Breast epithelium (tissue), 3 donors: ENCODE data around the gene PLCB3.

Source experiments
- CTCF ChIP-seq, 3 donors: fragments of 450-650 bp; IDR thresholded peaks; one replicate each; pipeline ENCODE4 v1.5.1; 2016 to 2017; ENCODE audit warnings: antibody characterized with exemption in 3 of 3, mild to moderate bottlenecking in 3 of 3, moderate library complexity in 3 of 3
- POLR2A ChIP-seq: fragments of 450-650 bp; IDR thresholded peaks from one replicate; pipeline ENCODE4 v1.6.1; 2016; ENCODE audit warnings: antibody characterized with exemption, mild to moderate bottlenecking, moderate library complexity
- POLR2AphosphoS5 ChIP-seq, 3 donors: sonication (generic); formaldehyde crosslinking; IDR thresholded peaks; one replicate each; pipeline ENCODE4 v1.6.1; 2017; ENCODE audit warnings: antibody characterized with exemption in 3 of 3

GRCh38 chr11:64245401-64245796 lies 5.9 kb upstream of the PLCB3 start:
- TF ChIP-seq CTCF (IDR thresholded peaks at IDR 0.05), result no peak
- no peak for TF ChIP-seq POLR2A
- no peak for TF ChIP-seq POLR2AphosphoS5 (IDR thresholded peaks at IDR 0.05)
